Activated naive CD4-positive, alpha-beta T cell treated with anti-CD3 and anti-CD28 coated beads for 36 hours (primary cell): ENCODE data around the gene MYL6B. TPM values are rescaled to one million over a fixed set of nuclear protein-coding genes. Genes with fewer than 3 reads are reported as not detected.

Experiments used
- CTCF ChIA-PET: fragments of 350-600 bp; sonication (Branson Sonifier 250); formaldehyde crosslinking; loops from one replicate; lab custom pipeline; 2021; ENCODE audit warnings: antibody characterized with exemption; lab: Charles Lee
- DNase-seq: peaks from one replicate; pipeline ENCODE4 v3.0.0-alpha.2; 2020
- H3K27ac Mint-ChIP-seq: one replicate; pipeline ENCODE4 v1.8.0; 2021; ENCODE audit warnings: mild to moderate bottlenecking, mixed read lengths
- H3K27me3 Mint-ChIP-seq: one replicate; pipeline ENCODE4 v1.8.0; 2021; ENCODE audit warnings: low read depth, mixed read lengths
- H3K36me3 Mint-ChIP-seq: one replicate; pipeline ENCODE4 v1.8.0; 2021; ENCODE audit warnings: low read depth, mixed read lengths
- H3K4me1 Mint-ChIP-seq: one replicate; pipeline ENCODE4 v1.8.0; 2021; ENCODE audit warnings: low read depth, mixed read lengths
- H3K4me3 Mint-ChIP-seq: one replicate; pipeline ENCODE4 v1.8.0; 2021; ENCODE audit warnings: mild to moderate bottlenecking, moderate library complexity, mixed read lengths
- H3K9me3 Mint-ChIP-seq: one replicate; pipeline ENCODE4 v1.8.0; 2021; ENCODE audit warnings: mixed read lengths
- intact Hi-C: fragments of 100-400 bp; cut with micrococcal nuclease; formaldehyde crosslinking; loops from one replicate; pipeline ENCODE4 v1.15.1; 2023
- total RNA-seq, 2 experiments: library from RNA; stranded (reverse); gene quantifications; one replicate each; pipeline ENCODE4 v1.2.3, GENCODE V29; 2021

Gene MYL6B
- total RNA-seq, 2 experiments from 2014 or later: 49.2 to 57.5 TPM

- Mint-ChIP-seq H3K27me3 (no peaks in the 10 kb centered on the region), H3K36me3 (peaks cover 11% of the 10 kb centered on the region), H3K27ac (no peak overlapping the region), H3K9me3 (no peaks in the 10 kb centered on the region), H3K4me1 (peaks cover 2% of the 10 kb centered on the region), H3K4me3 (no peak overlapping the region)
- intact Hi-C loops: no loop called here
- CTCF ChIA-PET: interaction anchor here (0.7 to 5.2 kb wide), 4 partner anchors 8 to 84 kb away, joined by 3 to 40 read pairs (median 17); partner anchors contain the start of gene RNF41
- DNase-seq: no peak
These were observed 51.9 kb downstream of the MYL6B start for GRCh38 chr12:56204275-56204674.

- Mint-ChIP-seq H3K27me3 (no peaks in the 10 kb centered on the region), H3K9me3 (no peaks in the 10 kb centered on the region), H3K4me3 (no peak overlapping the region), H3K36me3 (peaks cover 15% of the 10 kb centered on the region), H3K27ac (no peak overlapping the region), H3K4me1 (peaks cover 2% of the 10 kb centered on the region)
- intact Hi-C loops: no loop called here
- CTCF ChIA-PET: interaction anchor here (1.1 to 5.2 kb wide), 9 partner anchors 9 to 259 kb away, joined by 3 to 40 read pairs (median 8); partner anchors contain the start of genes RNF41 and SMARCC2
- DNase-seq: no peak
These were observed 53.1 kb downstream of the MYL6B start for GRCh38 chr12:56205445-56205844.

GRCh38 chr12:56206452-56207166 is 54.2 kb downstream of the MYL6B start:
- H3K4me3 Mint-ChIP-seq: no peak overlapping the region
- no peaks in the 10 kb centered on the region for H3K27me3 Mint-ChIP-seq
- H3K27ac Mint-ChIP-seq: no peak overlapping the region
- H3K9me3 Mint-ChIP-seq: no peaks in the 10 kb centered on the region
- peak; percentile 67 for DNase-seq
- CTCF ChIA-PET: interaction anchor here (0.6 to 5.2 kb wide), 12 partner anchors 10 to 256 kb away, joined by 3 to 40 read pairs (median 6); partner anchors contain the start of genes ANKRD52, COQ10A, RNF41 and SMARCC2
- peaks cover 19% of the 10 kb centered on the region for H3K36me3 Mint-ChIP-seq
- H3K4me1 Mint-ChIP-seq: peaks cover 2% of the 10 kb centered on the region
- intact Hi-C loops: loop anchor here (1.0 to 2.0 kb wide), 3 partner anchors 18 to 258 kb away; partner anchors contain the start of genes ANKRD52 and NABP2

Other genes starting within 250 kb of the MYL6B start
- 10 to 100 TPM; 18.8 to 19.3 TPM for gene PYM1, start 224.7 kb upstream of the MYL6B start, total RNA-seq
- 100 to 1,000 TPM; 285 to 331 TPM for gene DGKA, start 221.4 kb upstream of the MYL6B start, total RNA-seq
- gene PMEL, start 186.5 kb upstream of the MYL6B start, total RNA-seq: 1 to 10 TPM; 1.2 to 1.5 TPM
- gene CDK2, start 185.8 kb upstream of the MYL6B start, total RNA-seq: 100 to 1,000 TPM; 121 to 126 TPM
- 10 to 100 TPM; 33.2 to 35.7 TPM for gene RAB5B, start 178.5 kb upstream of the MYL6B start, total RNA-seq
- 1 to 10 TPM; 1.7 to 2.2 TPM for gene SUOX, start 155.3 kb upstream of the MYL6B start, total RNA-seq
- gene IKZF4, start 131.5 kb upstream of the MYL6B start, total RNA-seq: 1 to 10 TPM; 7.5 to 8.2 TPM
- gene RPS26, start 110.7 kb upstream of the MYL6B start, total RNA-seq: 10 to 100 TPM; 31.0 to 37.3 TPM
- gene ERBB3, start 72.4 kb upstream of the MYL6B start, total RNA-seq: 1 to 10 TPM; 1.0 to 1.9 TPM
- gene PA2G4, start 48.0 kb upstream of the MYL6B start, total RNA-seq: 100 to 1,000 TPM; 398 to 411 TPM
- 1,000 to 10,000 TPM; 5,971 to 6,299 TPM for gene RPL41, start 36.0 kb upstream of the MYL6B start, total RNA-seq
- gene ZC3H10, start 34.3 kb upstream of the MYL6B start, total RNA-seq: 1 to 10 TPM; 6.4 to 6.6 TPM
- 10 to 100 TPM; 87.4 to 88.9 TPM for gene ESYT1, start 24.3 kb upstream of the MYL6B start, total RNA-seq
- 100 to 1,000 TPM; 841 to 868 TPM for gene MYL6, start 5.8 kb downstream of the MYL6B start, total RNA-seq
- gene SMARCC2, start 36.9 kb downstream of the MYL6B start, total RNA-seq: 10 to 100 TPM; 75.8 to 79.0 TPM
- gene RNF41, start 69.3 kb downstream of the MYL6B start, total RNA-seq: 10 to 100 TPM; 26.0 TPM
- gene NABP2, start 71.8 kb downstream of the MYL6B start, total RNA-seq: 10 to 100 TPM; 57.4 to 59.0 TPM
- gene SLC39A5, start 77.5 kb downstream of the MYL6B start, total RNA-seq: 1 to 10 TPM in 1 of 2 experiments, under 1 TPM in 1; 0.98 to 1.8 TPM
- 10 to 100 TPM; 23.6 to 25.6 TPM for gene ANKRD52, start 105.8 kb downstream of the MYL6B start, total RNA-seq
- 1 to 10 TPM; 3.5 to 6.1 TPM for gene COQ10A, start 114.4 kb downstream of the MYL6B start, total RNA-seq
- 100 to 1,000 TPM; 330 to 336 TPM for gene CS, start 147.7 kb downstream of the MYL6B start, total RNA-seq
- 10 to 100 TPM; 47.5 to 57.3 TPM for gene CNPY2, start 163.4 kb downstream of the MYL6B start, total RNA-seq
- gene PAN2, start 181.4 kb downstream of the MYL6B start, total RNA-seq: 10 to 100 TPM; 82.7 to 85.4 TPM
- 10 to 100 TPM in 1 of 2 experiments, 1 to 10 TPM in 1; 9.0 to 12.6 TPM for gene IL23A, start 186.3 kb downstream of the MYL6B start, total RNA-seq
- 100 to 1,000 TPM; 109 to 119 TPM for gene STAT2, start 207.5 kb downstream of the MYL6B start, total RNA-seq
- gene APOF, start 210.3 kb downstream of the MYL6B start, total RNA-seq: not detected